OCI-LY3 (cell line): ENCODE data around the gene PLD6.

Source experiments
- CTCF ChIP-seq: fragments of 200-600, 300-600 bp; sonication (generic); IDR thresholded peaks from 2 replicates; pipeline ENCODE4 v1.5.1; 2014; ENCODE audit warnings: antibody characterized with exemption, low read length, low read depth
- EZH2phosphoT487 ChIP-seq: fragments of 200-600 bp; shearing (Covaris generic); IDR thresholded peaks from 2 replicates; pipeline ENCODE4 v1.6.1; 2018; ENCODE audit warnings: antibody characterized with exemption, mixed run types, low read depth

- TF ChIP-seq CTCF (no peak), EZH2phosphoT487 (no peak)
These were observed 37.7 kb downstream of the PLD6 start for GRCh38 chr17:17168401-17168800.
